ENCODE measurements around the gene CORO6. TPM values are rescaled to one million over a fixed set of nuclear protein-coding genes. Genes with fewer than 3 reads are reported as not detected.
A peak's percentile ranks its signal among the peaks of the same experiment; 100 is the strongest.

The CORO6 gene
- total and polyA plus RNA-seq, 7 donors, result 182 to 710 (median 494) TPM

GRCh38 chr17:29617481-29618271 lies 5.0 kb downstream of the CORO6 start:
- Histone ChIP-seq H3K36me3 (ENCODE audit: insufficient read depth in 1 of 2, low read depth in 1 of 2) (peaks cover 0 to 22% of the 10 kb centered on the region in 2 donors), H3K4me1 (peaks cover 66% of the 10 kb centered on the region), H3K9me3 (no peaks in the 10 kb centered on the region), H3K4me3 (peak overlapping the region; percentile 98), H3K27ac (peak overlapping the region; percentile 99), H3K27me3 (ENCODE audit: insufficient read depth in 3 of 3, low read length in 2 of 3) (no peaks in the 10 kb centered on the region)
- intact Hi-C loops (cut with DNase I), result no loop called here
- TF ChIP-seq CTCF (IDR thresholded peaks at IDR 0.05), result peak; percentile 53
- 23 to 39% (median 39%) methylated on average over 52 to 68 of the region's 68 CpGs for WGBS, 3 donors
- ATAC-seq (no peak), DNase-seq (peak; percentile 74 to 88)

GRCh38 chr17:29617125-29617480 lies 5.6 kb downstream of the CORO6 start:
- intact Hi-C loops (cut with DNase I), result no loop called here
- peak overlapping the region; percentile 99 for H3K27ac ChIP-seq
- H3K9me3 ChIP-seq, result no peaks in the 10 kb centered on the region
- H3K36me3 ChIP-seq (ENCODE audit: insufficient read depth in 1 of 2, low read depth in 1 of 2), result peaks cover 0 to 22% of the 10 kb centered on the region in 2 donors
- ATAC-seq (no peak), DNase-seq (peak; percentile 78 to 88)
- H3K4me3 ChIP-seq, result peak overlapping the region; percentile 98
- no peaks in the 10 kb centered on the region for H3K27me3 ChIP-seq (ENCODE audit: insufficient read depth in 3 of 3, low read length in 2 of 3)
- peak; percentile 29 for TF ChIP-seq CTCF (IDR thresholded peaks at IDR 0.05)
- 35 to 36% (median 36%) methylated on average over 15 to 16 of the region's 16 CpGs for WGBS, 3 donors
- peaks cover 66% of the 10 kb centered on the region for H3K4me1 ChIP-seq

GRCh38 chr17:29616300-29617048 lies 6.2 kb downstream of the CORO6 start:
- WGBS, 3 donors, result 62 to 69% (median 62%) methylated on average over 32 of the region's 32 CpGs
- intact Hi-C loops (cut with DNase I), result no loop called here
- H3K36me3 ChIP-seq (ENCODE audit: insufficient read depth in 1 of 2, low read depth in 1 of 2), result peaks cover 0 to 22% of the 10 kb centered on the region in 2 donors
- DNase-seq, result no peak
- no peaks in the 10 kb centered on the region for H3K27me3 ChIP-seq (ENCODE audit: insufficient read depth in 3 of 3, low read length in 2 of 3)
- H3K27ac ChIP-seq, result peak overlapping the region; percentile 69
- no peaks in the 10 kb centered on the region for H3K9me3 ChIP-seq
- no peak for ATAC-seq
- TF ChIP-seq CTCF (IDR thresholded peaks at IDR 0.05), result no peak
- H3K4me1 ChIP-seq, result peaks cover 66% of the 10 kb centered on the region
- peak overlapping the region; percentile 98 for H3K4me3 ChIP-seq

GRCh38 chr17:29615492-29616299 lies 7.0 kb downstream of the CORO6 start:
- intact Hi-C loops (cut with DNase I), result loop anchor here in 1 of 2 donors (2.0 kb wide), 1 partner anchor 35 kb away; no protein-coding TSS in a partner anchor
- Histone ChIP-seq H3K9me3 (no peaks in the 10 kb centered on the region), H3K4me1 (peaks cover 66% of the 10 kb centered on the region), H3K4me3 (peak overlapping the region; percentile 53), H3K27ac (peak overlapping the region; percentile 69), H3K36me3 (ENCODE audit: insufficient read depth in 1 of 2, low read depth in 1 of 2) (peaks cover 0 to 17% of the 10 kb centered on the region in 2 donors), H3K27me3 (ENCODE audit: insufficient read depth in 3 of 3, low read length in 2 of 3) (no peaks in the 10 kb centered on the region)
- DNase-seq, result peak; percentile 90 to 93
- ATAC-seq, result peak; percentile 19 to 43 (median 32)
- WGBS, 3 donors, result 14 to 27% (median 15%) methylated on average over 72 to 74 of the region's 74 CpGs
- TF ChIP-seq CTCF (IDR thresholded peaks at IDR 0.05), result no peak
